Pancreas (tissue), 10 donors: ENCODE measurements around the gene LAMA5. TPM values are rescaled to one million over a fixed set of nuclear protein-coding genes. Genes with fewer than 3 reads are reported as not detected.

Experiments used
- ATAC-seq, 4 donors: fragments of 200-7000 bp; cut with Tn5 transposase; one replicate each; pipeline versions ENCODE4 v1.8.0 to v1.9.1; 2020; ENCODE audit warnings: mild to moderate bottlenecking in 4 of 4, moderate library complexity in 4 of 4
- DNase-seq, 6 donors: peaks; one replicate each; pipeline ENCODE4 v3.0.0-alpha.2; 2020
- FAIRE-seq: peaks from 2 replicates; lab custom pipeline; 2012; peaks lifted over from hg19 to GRCh38; lab: Jason Lieb, UNC
- H3K27ac ChIP-seq, 4 donors: fragments of 200-600 bp; sonication (generic); 1 replicate in 3 of 4; 2 replicates in 1 of 4; pipeline versions ENCODE4 v1.5.0 to v1.8.0; 2020
- H3K27me3 ChIP-seq, 4 donors: fragments of 200-600 bp; one replicate each; pipeline ENCODE4 v1.8.0; 2021
- H3K36me3 ChIP-seq, 3 donors: fragments of 200-600 bp; sonication (generic) in 1 of 3; one replicate each; pipeline versions ENCODE4 v1.5.0 to v1.8.0; 2020 to 2021
- H3K4me1 ChIP-seq, 3 donors: fragments of 200-600 bp; one replicate each; pipeline ENCODE4 v1.8.0; 2021
- H3K4me3 ChIP-seq, 4 donors: fragments of 200-600 bp; sonication (generic) in 2 of 4; one replicate each; pipeline versions ENCODE4 v1.5.0 to v1.8.0; 2020 to 2021
- H3K9me3 ChIP-seq, 4 donors: fragments of 200-600 bp; one replicate each; pipeline ENCODE4 v1.8.0; 2021
- WGBS, 2 donors: extraction: QIAGEN DNeasy Blood & Tissue Kit; methylation state at CpG; one replicate each; pipeline ENCODE4 v1.1.7; 2013; 5-methylcytosine and 5-hydroxymethylcytosine counted together
- intact Hi-C, 3 donors: fragments of 100-400 bp; cut with DNase I; formaldehyde crosslinking; loops; one replicate each; pipeline versions ENCODE4 v1.11.1 to v1.14.2; 2022
- polyA plus RNA-seq, 2 donors: library from polyadenylated mRNA; stranded (reverse); fragments of 200-250 nt; gene quantifications; one replicate each; pipeline ENCODE4 v1.2.3, GENCODE V29; 2013
- total RNA-seq, 6 donors: library from RNA; stranded (reverse); fragmentation: NEBNext Ultra II Directional in 4 of 6; extraction: Animal tissue kit (Norgen Biotek cat#: 25700) in 4 of 6; gene quantifications; one replicate each; pipeline versions ENCODE4 v1.2.1 to v1.2.4, GENCODE V29; 2021 to 2023
- TF ChIP-seq, protein P1 (sequence below), 4 donors: fragments of 200-600 bp; sonication (generic) in 3 of 4; IDR thresholded peaks; one replicate each; pipeline versions ENCODE4 v1.5.0 to v1.8.0; 2021; ENCODE audit warnings: antibody characterized with exemption in 4 of 4
- donor health status: healthy with polysubstance abuse.
- donor health status: DM: no; HTN: no; CAD: no; lungs with moderate emphysema.
- donor health status: DM: no; HTN: no; CAD: no.
- donor health status: control.
- donor health status: control.
- donor health status: Bipolar disorder and iron deficiency.
- donor health status: DM: yes; HTN: yes; CAD: no.
- donor health status: DM: no; HTN: no; CAD: no.
- donor health status: DM: no; HTN: no; CAD: no.
- donor health status: DM: yes; HTN: yes; CAD: no.

The LAMA5 gene
- total and polyA plus RNA-seq, 8 donors: 43.6 to 344 (median 62.2) TPM

DNA sequence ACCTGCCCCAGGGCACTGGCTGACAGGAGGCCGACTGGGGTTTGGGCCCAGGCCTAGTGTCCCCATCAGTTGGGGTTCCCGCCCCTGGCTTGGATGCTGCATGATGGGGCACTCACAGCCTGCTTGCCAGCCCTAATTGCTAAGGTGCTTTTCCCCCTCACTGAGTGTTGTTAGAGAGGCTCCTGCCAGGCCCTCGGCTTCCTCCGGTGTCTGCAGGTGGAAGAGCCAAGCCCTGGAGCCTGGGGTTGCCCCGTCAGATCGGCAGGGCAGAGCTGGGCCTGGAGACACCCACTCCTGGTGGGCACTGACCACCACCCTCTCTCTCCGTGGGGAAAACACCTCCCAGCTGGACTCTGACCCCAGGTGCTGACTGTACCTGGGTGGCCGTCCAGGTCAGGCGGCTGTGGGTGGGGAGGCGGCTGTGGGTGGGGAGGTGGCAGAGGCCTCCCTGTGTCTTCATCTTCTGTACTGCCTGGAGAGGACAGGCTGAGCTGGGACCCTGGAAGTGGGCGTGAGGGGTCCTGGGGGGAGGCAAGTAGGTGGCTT is 46.0 kb upstream of the LAMA5 start:
- TF ChIP-seq, protein P1, sequence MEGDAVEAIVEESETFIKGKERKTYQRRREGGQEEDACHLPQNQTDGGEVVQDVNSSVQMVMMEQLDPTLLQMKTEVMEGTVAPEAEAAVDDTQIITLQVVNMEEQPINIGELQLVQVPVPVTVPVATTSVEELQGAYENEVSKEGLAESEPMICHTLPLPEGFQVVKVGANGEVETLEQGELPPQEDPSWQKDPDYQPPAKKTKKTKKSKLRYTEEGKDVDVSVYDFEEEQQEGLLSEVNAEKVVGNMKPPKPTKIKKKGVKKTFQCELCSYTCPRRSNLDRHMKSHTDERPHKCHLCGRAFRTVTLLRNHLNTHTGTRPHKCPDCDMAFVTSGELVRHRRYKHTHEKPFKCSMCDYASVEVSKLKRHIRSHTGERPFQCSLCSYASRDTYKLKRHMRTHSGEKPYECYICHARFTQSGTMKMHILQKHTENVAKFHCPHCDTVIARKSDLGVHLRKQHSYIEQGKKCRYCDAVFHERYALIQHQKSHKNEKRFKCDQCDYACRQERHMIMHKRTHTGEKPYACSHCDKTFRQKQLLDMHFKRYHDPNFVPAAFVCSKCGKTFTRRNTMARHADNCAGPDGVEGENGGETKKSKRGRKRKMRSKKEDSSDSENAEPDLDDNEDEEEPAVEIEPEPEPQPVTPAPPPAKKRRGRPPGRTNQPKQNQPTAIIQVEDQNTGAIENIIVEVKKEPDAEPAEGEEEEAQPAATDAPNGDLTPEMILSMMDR (IDR thresholded peaks at IDR 0.05): no peak
- intact Hi-C loops: no loop called here
- FAIRE-seq (no peak), DNase-seq (no peak), ATAC-seq (no peak)
- no peaks in the 10 kb centered on the region for H3K36me3 ChIP-seq
- H3K4me1 ChIP-seq: peaks cover 10 to 13% (median 12%) of the 10 kb centered on the region in 3 donors
- no peaks in the 10 kb centered on the region for H3K27me3 ChIP-seq
- H3K9me3 ChIP-seq: no peaks in the 10 kb centered on the region
- no peak overlapping the region for H3K27ac ChIP-seq
- 84 to 85% methylated on average over 11 of the region's 11 CpGs for WGBS, 2 donors
- H3K4me3 ChIP-seq: no peak overlapping the region

DNA sequence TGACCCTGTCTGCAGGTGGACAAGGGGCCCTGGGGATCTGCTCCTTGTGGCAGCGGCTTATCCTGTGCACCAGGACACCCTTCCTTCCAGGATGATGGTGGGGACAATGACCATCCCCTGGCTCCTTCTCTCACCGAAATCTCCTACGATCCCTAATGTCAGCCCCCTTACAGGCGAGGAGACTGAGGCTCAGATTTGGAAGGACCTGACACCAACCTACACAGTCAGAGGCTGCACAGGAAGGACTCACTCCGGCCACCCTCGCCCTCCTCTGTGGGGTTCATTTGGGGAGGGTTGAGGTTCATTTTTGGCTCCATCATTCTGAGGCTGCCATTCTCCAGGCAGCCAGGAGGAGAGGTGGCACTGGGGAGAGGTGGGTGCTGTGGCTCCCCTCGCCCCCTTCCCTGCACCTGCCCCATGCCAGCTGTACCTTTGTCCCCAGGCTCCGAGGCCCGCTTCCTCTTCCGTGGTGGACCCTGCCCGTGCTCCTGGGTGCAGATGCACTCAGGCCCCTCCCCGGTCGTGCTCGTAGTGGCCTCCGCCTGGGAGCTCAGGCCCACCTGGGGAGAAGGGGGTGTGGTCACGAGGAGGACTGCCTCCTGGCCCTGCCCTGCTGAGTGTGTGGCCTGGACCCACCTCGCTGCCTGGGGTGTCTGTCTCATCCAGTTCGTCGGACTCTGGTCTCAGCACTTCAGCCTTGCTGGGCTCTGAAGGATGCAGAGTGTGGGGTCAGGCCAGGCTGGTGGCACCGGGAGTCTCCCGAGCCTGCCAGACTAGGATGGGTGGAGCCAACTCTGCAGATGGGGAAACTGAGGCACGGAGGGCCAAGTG is 45.3 kb upstream of the LAMA5 start:
- H3K9me3 ChIP-seq: no peaks in the 10 kb centered on the region
- WGBS, 2 donors: 83 to 88% methylated on average over 22 of the region's 22 CpGs
- peaks cover 10 to 18% (median 15%) of the 10 kb centered on the region in 3 donors for H3K4me1 ChIP-seq
- no peaks in the 10 kb centered on the region for H3K36me3 ChIP-seq
- H3K4me3 ChIP-seq: no peak overlapping the region
- no peak for DNase-seq
- no peak overlapping the region for H3K27ac ChIP-seq
- FAIRE-seq: no peak
- no peak for ATAC-seq
- intact Hi-C loops: no loop called here
- TF ChIP-seq, protein P1 (IDR thresholded peaks at IDR 0.05): no peak
- H3K27me3 ChIP-seq: no peaks in the 10 kb centered on the region

DNA sequence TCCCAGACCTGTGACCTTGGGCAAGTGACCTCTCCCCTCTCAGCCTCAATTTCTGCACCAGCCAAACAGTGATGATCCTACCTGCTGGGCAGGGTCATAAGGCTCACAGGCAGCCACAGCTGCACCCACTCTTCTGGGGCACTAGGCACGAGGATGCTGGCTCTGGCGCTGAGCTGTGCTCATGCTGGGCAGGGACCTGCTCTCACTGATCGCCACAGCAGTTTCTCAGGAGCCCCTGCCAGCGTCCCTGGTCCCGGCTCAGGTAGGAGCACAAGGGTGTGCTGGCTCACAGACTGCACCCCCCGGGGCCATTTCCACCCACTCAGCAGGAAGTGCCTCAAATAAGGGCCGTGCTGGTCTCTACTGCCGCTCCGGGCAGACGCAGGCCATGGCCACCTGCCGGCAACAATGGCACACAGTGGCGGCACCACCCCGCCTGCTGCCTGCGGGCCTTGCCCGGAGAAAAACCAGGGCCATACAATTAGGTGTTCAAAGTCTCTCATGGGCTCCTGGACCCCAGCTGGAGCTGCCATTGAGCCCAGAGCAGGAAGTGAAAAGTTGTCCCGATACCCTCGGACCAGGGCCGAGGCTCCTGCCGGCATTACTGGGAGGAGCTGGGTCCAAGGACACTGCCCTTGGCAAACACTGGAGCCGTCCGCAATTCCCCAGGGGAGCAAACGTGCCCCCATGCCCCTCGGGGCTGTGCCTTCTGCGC is 44.5 kb upstream of the LAMA5 start:
- intact Hi-C loops: no loop called here
- Histone ChIP-seq H3K36me3 (no peaks in the 10 kb centered on the region), H3K27ac (no peak overlapping the region), H3K9me3 (no peaks in the 10 kb centered on the region), H3K27me3 (no peaks in the 10 kb centered on the region), H3K4me1 (peaks cover 10 to 19% (median 17%) of the 10 kb centered on the region in 3 donors), H3K4me3 (no peak overlapping the region)
- TF ChIP-seq, protein P1 (IDR thresholded peaks at IDR 0.05): no peak
- no peak for FAIRE-seq
- no peak for DNase-seq
- ATAC-seq: no peak
- 69 to 70% methylated on average over 24 of the region's 24 CpGs for WGBS, 2 donors

DNA sequence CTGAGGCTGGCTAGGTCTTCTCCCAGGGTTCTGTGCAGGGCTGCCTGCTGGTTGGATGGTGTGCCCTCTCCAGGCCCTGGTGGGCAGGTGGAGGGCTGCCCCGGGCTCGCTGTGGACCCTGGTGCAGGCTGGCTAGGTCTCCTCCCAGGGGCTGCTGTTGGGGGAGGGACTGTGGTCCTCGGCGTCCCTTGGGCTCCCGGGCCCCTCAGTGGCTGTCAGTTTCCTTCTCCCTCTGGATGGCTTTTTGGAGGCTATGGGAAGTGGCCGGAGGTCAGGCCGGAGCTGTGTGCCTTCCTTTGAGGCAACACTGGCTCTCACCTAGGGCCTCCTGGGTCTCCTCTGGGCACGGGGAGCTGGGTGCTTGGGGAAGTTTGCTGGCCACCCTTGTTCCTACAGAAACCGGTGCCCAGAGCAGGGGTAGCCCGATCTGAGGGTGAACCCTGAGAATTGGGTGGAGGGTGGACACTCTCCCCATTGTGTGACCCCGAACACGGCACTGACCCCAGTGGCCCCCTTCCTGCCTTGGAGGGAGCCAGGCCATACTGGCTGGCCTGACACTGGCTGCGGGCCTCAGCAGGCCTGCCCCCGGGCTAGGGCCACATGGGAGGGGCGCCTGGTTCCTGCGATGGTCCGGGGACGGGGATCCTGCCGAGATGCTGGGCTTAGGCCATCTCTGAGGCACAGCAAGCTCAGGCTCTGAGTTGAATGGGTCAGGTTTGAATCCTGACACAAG is 43.8 kb upstream of the LAMA5 start:
- WGBS, 2 donors: 91 to 94% methylated on average over 19 of the region's 19 CpGs
- FAIRE-seq (no peak), DNase-seq (no peak), ATAC-seq (no peak)
- Histone ChIP-seq H3K27ac (no peak overlapping the region), H3K36me3 (no peaks in the 10 kb centered on the region), H3K4me3 (no peak overlapping the region), H3K9me3 (no peaks in the 10 kb centered on the region), H3K4me1 (peaks cover 15 to 23% (median 19%) of the 10 kb centered on the region in 3 donors), H3K27me3 (no peaks in the 10 kb centered on the region)
- TF ChIP-seq, protein P1 (IDR thresholded peaks at IDR 0.05): no peak
- intact Hi-C loops: no loop called here
